Ovary (tissue), 3 donors: ENCODE data around the gene GAPDH.

Source experiments
- CTCF ChIP-seq, 3 donors: fragments of 450-650 bp in 2 of 3; fragments of 200-600 bp in 1 of 3; IDR thresholded peaks; one replicate each; pipeline versions ENCODE4 v1.5.1 to v1.8.0; 2016 to 2022; ENCODE audit warnings: antibody characterized with exemption in 3 of 3, mild to moderate bottlenecking in 1 of 3
- EP300 ChIP-seq: sonication (generic); formaldehyde crosslinking; IDR thresholded peaks from one replicate; pipeline ENCODE4 v1.6.1; 2017; ENCODE audit warnings: antibody characterized with exemption
- donor health status: DM: no; HTN: no; CAD: no.

DNA sequence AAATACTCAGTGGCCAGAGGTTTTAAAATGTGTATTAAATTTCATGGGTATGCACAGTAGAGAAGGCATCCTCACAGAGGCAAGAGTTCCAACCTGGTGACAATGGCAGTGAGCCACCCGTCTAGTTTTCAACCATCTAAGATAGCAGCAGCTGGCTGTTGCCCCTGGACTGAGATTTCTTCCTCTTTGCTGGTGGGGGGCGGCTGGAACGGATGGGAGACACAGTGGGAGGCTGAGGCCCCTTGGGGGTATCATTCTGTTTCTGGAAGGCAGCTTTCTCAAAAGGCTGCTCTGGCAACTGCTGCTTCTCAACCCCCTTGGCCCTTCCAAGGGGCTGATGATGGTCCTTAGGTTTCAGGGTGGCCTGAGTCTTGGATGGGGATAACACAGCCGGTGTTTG, 22.5 kb downstream of the GAPDH start:
- no peak for TF ChIP-seq CTCF (IDR thresholded peaks at IDR 0.05)
- TF ChIP-seq EP300: no peak
